Liver (tissue), 9 donors: ENCODE measurements around the gene KRTAP1-1. TPM values are rescaled to one million over a fixed set of nuclear protein-coding genes. Genes with fewer than 3 reads are reported as not detected.

ENCODE experiments used
- DNase-seq: peaks from one replicate; pipeline ENCODE4 v3.0.0-alpha.2; 2017; ENCODE audit warnings: low spot score
- H3K27ac ChIP-seq, 2 donors: one replicate each; pipeline ENCODE4 v1.7.0; 2013; ENCODE audit warnings: inconsistent platforms in 2 of 2, low read length in 2 of 2, control low read depth in 1 of 2, low read depth in 1 of 2, mild to moderate bottlenecking in 1 of 2
- H3K27me3 ChIP-seq, 4 donors: one replicate each; pipeline versions ENCODE4 v1.6.1 to v1.7.0; 2013; ENCODE audit warnings: low read length in 3 of 4, inconsistent platforms in 1 of 4, mild to moderate bottlenecking in 1 of 4, moderate library complexity in 1 of 4; ENCODE audit not compliant: control insufficient read depth in 4 of 4, insufficient read depth in 4 of 4
- H3K36me3 ChIP-seq, 4 donors: one replicate each; pipeline versions ENCODE4 v1.6.1 to v1.7.0; 2013; ENCODE audit warnings: low read length in 3 of 4, mild to moderate bottlenecking in 3 of 4, low read depth in 1 of 4, moderate library complexity in 1 of 4; ENCODE audit not compliant: control insufficient read depth in 4 of 4, insufficient read depth in 3 of 4
- H3K4me1 ChIP-seq, 4 donors: one replicate each; pipeline versions ENCODE4 v1.6.1 to v1.7.0; 2013; ENCODE audit warnings: low read length in 3 of 4, mild to moderate bottlenecking in 3 of 4, moderate library complexity in 1 of 4; ENCODE audit not compliant: control insufficient read depth in 4 of 4, insufficient read depth in 4 of 4
- H3K4me3 ChIP-seq, 3 donors: one replicate each; pipeline versions ENCODE4 v1.6.1 to v1.7.0; 2013; ENCODE audit warnings: low read length in 3 of 3, control low read depth in 1 of 3, low read depth in 1 of 3, mild to moderate bottlenecking in 1 of 3
- H3K9ac ChIP-seq, 2 donors: one replicate each; pipeline ENCODE4 v1.7.0; 2013; ENCODE audit warnings: low read length in 2 of 2, mild to moderate bottlenecking in 2 of 2, moderate library complexity in 2 of 2, control low read depth in 1 of 2, low read depth in 1 of 2
- H3K9me3 ChIP-seq, 4 donors: one replicate each; pipeline versions ENCODE4 v1.6.1 to v1.7.0; 2013; ENCODE audit warnings: low read length in 3 of 4; ENCODE audit not compliant: control insufficient read depth in 4 of 4
- FOXA1 ChIP-seq: IDR thresholded peaks from 2 replicates; pipeline ENCODE4 v1.6.1; 2016; ENCODE audit warnings: antibody characterized with exemption
- JUND ChIP-seq, 2 donors: IDR thresholded peaks; 2 replicates each; pipeline ENCODE4 v1.6.1; 2016; ENCODE audit warnings: antibody characterized with exemption in 2 of 2
- RXRA ChIP-seq, 2 donors: IDR thresholded peaks; 2 replicates each; pipeline ENCODE4 v1.6.1; 2017 to 2018; ENCODE audit warnings: antibody characterized with exemption in 2 of 2, mild to moderate bottlenecking in 1 of 2
- SP1 ChIP-seq: IDR thresholded peaks from 2 replicates; pipeline ENCODE4 v1.6.1; 2018; ENCODE audit warnings: antibody characterized with exemption, mild to moderate bottlenecking
- WGBS: extraction: QIAGEN DNeasy Blood & Tissue Kit; methylation state at CpG from one replicate; pipeline ENCODE4 v1.1.7; 2013; 5-methylcytosine and 5-hydroxymethylcytosine counted together
- polyA plus RNA-seq, 2 donors: library from polyadenylated mRNA; stranded (reverse) in 1 of 2; unstranded in 1 of 2; fragments of 200-250 nt in 1 of 2; fragments of >200 nt in 1 of 2; fragmentation: Nextera tagmentation in 1 of 2; extraction: Ambion mirVana in 1 of 2; gene quantifications; one replicate each; pipeline versions ENCODE4 v1.2.1 to v1.2.3, GENCODE V29; 2013 to 2015
- total RNA-seq, 2 donors: library from RNA; depleted of rRNA; stranded (reverse); fragments of >200 nt; gene quantifications; one replicate each; pipeline ENCODE4 v1.2.3, GENCODE V29; 2014
- TF ChIP-seq, protein P1 (sequence below): IDR thresholded peaks from 2 replicates; pipeline ENCODE4 v1.6.1; 2016; ENCODE audit warnings: antibody characterized with exemption
- TF ChIP-seq, protein P2 (sequence below): IDR thresholded peaks from 2 replicates; pipeline ENCODE4 v1.6.1; 2016; ENCODE audit warnings: antibody characterized with exemption
- TF ChIP-seq, protein P3 (sequence below): fragments of 150-350 bp; IDR thresholded peaks from 2 replicates; pipeline ENCODE4 v1.5.1; 2017; ENCODE audit warnings: improper control_type of control experiment, low read depth, low read length; ENCODE audit not compliant: missing input control
- TF ChIP-seq, protein P4 (sequence below): IDR thresholded peaks from 2 replicates; pipeline ENCODE4 v1.6.1; 2016; ENCODE audit warnings: antibody characterized with exemption
- donor health status: healthy.
- donor health status: healthy.
- donor health status: healthy.
- donor health status: healthy.
- donor health status: healthy.

KRTAP1-1 gene
- total and polyA plus RNA-seq, 4 donors = not detected

DNA sequence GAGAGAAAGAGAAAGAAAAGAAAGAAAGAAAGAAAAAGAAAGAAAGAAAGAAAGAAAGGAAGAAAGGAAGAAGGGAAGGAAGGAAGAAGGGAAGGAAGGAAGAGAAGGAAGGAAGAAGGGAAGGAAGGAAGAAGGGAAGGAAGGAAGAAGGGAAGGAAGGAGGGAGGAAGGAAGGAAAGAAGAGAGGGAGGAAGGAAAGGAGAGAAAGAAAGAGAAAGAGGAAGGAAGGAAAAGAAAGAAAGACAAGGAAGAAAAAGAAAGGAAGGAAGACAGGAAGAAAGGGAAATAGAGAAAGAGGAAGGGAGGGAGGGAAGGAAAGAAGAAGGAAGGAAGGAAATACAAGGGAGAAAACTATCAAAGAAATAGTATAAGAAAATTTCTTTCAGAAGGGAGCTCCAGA lies 35.5 kb upstream of the KRTAP1-1 start:
- peaks cover 0 to 2% (median 0%) of the 10 kb centered on the region in 4 donors for H3K9me3 ChIP-seq
- peaks cover 0 to 4% (median under 1%) of the 10 kb centered on the region in 4 donors for H3K27me3 ChIP-seq
- no peaks in the 10 kb centered on the region for H3K36me3 ChIP-seq
- H3K9ac ChIP-seq = no peak overlapping the region
- no peak for DNase-seq
- TF ChIP-seq RXRA (IDR thresholded peaks at IDR 0.05) (no peak), FOXA1 (no peak), JUND (IDR thresholded peaks at IDR 0.05) (no peak)
- TF ChIP-seq, protein P1, sequence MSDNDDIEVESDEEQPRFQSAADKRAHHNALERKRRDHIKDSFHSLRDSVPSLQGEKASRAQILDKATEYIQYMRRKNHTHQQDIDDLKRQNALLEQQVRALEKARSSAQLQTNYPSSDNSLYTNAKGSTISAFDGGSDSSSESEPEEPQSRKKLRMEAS = no peak
- no peak overlapping the region for H3K4me3 ChIP-seq
- no peaks in the 10 kb centered on the region for H3K4me1 ChIP-seq
- no peak overlapping the region for H3K27ac ChIP-seq

DNA sequence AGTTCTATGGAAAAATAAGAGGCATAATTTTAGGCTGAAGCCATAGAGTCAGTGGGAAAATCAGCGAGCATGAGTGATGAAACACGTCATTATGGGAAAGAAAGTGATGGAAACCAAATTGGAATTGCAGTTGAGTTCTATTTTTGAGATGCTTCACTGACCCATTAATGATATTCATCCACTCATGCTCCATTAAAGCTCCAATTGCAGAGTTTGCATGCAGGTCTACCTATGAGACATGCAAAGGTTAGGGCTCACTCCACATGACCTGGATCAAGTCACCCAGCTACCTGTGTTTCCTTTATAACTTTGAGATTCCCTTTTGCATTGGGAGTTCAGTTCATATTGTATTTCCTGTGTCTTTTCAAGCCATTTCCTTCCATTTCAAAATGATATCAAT lies 32.4 kb upstream of the KRTAP1-1 start:
- 90% methylated on average over 2 of the region's 2 CpGs for WGBS
- Histone ChIP-seq H3K9ac (no peak overlapping the region), H3K4me3 (no peak overlapping the region), H3K4me1 (no peaks in the 10 kb centered on the region), H3K27ac (no peak overlapping the region), H3K9me3 (peaks cover 0 to 2% (median 0%) of the 10 kb centered on the region in 4 donors), H3K36me3 (no peaks in the 10 kb centered on the region), H3K27me3 (peaks cover 0 to 2% (median 0%) of the 10 kb centered on the region in 4 donors)
- no peak for DNase-seq
- TF ChIP-seq, protein P2, sequence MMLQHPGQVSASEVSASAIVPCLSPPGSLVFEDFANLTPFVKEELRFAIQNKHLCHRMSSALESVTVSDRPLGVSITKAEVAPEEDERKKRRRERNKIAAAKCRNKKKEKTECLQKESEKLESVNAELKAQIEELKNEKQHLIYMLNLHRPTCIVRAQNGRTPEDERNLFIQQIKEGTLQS = no peak
- TF ChIP-seq, protein P3, sequence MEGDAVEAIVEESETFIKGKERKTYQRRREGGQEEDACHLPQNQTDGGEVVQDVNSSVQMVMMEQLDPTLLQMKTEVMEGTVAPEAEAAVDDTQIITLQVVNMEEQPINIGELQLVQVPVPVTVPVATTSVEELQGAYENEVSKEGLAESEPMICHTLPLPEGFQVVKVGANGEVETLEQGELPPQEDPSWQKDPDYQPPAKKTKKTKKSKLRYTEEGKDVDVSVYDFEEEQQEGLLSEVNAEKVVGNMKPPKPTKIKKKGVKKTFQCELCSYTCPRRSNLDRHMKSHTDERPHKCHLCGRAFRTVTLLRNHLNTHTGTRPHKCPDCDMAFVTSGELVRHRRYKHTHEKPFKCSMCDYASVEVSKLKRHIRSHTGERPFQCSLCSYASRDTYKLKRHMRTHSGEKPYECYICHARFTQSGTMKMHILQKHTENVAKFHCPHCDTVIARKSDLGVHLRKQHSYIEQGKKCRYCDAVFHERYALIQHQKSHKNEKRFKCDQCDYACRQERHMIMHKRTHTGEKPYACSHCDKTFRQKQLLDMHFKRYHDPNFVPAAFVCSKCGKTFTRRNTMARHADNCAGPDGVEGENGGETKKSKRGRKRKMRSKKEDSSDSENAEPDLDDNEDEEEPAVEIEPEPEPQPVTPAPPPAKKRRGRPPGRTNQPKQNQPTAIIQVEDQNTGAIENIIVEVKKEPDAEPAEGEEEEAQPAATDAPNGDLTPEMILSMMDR = no peak
- no peak for TF ChIP-seq SP1

DNA sequence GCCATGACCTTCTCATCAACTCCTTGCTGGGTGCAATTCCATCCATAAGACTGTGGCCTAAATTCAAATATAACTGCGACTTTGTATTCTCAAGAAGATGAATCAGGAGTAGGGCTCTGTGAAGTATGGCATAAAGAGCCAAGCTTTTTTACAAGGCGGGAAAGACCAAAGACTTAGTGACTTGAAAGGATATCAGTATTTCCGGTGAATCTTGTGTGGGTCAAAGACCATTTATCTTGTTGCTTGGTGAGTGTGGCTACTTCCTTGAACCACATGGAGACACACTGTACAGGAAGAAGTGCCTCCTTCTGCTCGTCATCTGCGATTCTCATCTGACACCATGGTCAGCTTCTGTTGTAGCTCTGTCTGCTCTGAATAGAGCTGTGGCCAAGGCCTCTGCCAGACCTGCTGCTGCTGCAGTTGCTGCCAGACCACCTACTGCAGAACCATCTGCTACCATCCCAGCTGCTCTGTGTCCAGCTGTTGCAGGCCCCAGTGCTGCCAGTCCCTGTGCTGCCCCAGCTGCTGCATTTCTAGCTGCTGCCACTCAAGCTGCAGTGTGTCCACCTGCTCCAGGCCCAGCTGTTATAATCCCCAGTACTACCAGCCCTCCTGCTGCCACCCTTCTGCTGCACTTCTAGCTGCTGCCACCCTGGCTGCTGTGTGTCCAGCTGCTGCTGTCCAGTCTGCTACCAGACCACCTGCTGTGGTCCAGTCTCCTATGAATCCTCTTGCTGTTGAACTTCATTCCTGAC lies 30.5 kb upstream of the KRTAP1-1 start:
- no peak for DNase-seq
- H3K9ac ChIP-seq = no peak overlapping the region
- WGBS = 81% methylated on average over 5 of the region's 5 CpGs
- H3K4me1 ChIP-seq = no peaks in the 10 kb centered on the region
- no peak overlapping the region for H3K27ac ChIP-seq
- H3K27me3 ChIP-seq = peaks cover 0 to 2% (median 0%) of the 10 kb centered on the region in 4 donors
- TF ChIP-seq, protein P3 = no peak
- TF ChIP-seq, protein P4, sequence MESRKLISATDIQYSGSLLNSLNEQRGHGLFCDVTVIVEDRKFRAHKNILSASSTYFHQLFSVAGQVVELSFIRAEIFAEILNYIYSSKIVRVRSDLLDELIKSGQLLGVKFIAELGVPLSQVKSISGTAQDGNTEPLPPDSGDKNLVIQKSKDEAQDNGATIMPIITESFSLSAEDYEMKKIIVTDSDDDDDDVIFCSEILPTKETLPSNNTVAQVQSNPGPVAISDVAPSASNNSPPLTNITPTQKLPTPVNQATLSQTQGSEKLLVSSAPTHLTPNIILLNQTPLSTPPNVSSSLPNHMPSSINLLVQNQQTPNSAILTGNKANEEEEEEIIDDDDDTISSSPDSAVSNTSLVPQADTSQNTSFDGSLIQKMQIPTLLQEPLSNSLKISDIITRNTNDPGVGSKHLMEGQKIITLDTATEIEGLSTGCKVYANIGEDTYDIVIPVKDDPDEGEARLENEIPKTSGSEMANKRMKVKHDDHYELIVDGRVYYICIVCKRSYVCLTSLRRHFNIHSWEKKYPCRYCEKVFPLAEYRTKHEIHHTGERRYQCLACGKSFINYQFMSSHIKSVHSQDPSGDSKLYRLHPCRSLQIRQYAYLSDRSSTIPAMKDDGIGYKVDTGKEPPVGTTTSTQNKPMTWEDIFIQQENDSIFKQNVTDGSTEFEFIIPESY = no peak
- H3K9me3 ChIP-seq = peaks cover 0 to 1% (median 0%) of the 10 kb centered on the region in 4 donors
- no peak overlapping the region for H3K4me3 ChIP-seq
- no peaks in the 10 kb centered on the region for H3K36me3 ChIP-seq
